ENCODE results near the gene VWA3B.

VWA3B gene

DNA sequence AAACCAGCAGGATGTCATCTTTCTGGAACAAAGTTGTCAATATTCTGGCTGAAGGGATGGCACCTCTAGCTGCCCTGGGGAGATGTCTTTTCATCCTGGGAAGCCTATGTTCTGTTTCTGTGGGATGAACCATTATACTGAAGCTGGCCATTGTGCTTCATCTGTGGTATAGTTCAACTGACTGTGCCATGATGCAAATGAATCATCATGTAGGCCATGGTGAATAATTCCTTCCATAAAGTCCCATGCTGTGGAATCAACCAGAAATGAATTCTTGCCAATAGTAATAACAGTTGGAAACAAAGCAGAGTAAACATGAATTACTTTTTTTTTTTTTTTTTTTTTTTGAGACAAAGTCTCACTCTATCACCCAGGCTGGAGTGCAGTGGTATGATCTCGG, 195.1 kb downstream of the VWA3B start:
- H2AFZ ChIP-seq: no peak overlapping the region
- H3K4me2 ChIP-seq (ENCODE audit: low read length): no peak overlapping the region
- H3K79me2 ChIP-seq: no peaks in the 10 kb centered on the region
- no peak overlapping the region for H3K4me3 ChIP-seq (ENCODE audit: low read depth, low read length)
- H3K27me3 ChIP-seq (ENCODE audit: control insufficient read depth, insufficient read depth, low read length): no peaks in the 10 kb centered on the region
- H3K4me1 ChIP-seq: no peaks in the 10 kb centered on the region
- H3K9ac ChIP-seq: no peak overlapping the region
- TF ChIP-seq, protein P1, sequence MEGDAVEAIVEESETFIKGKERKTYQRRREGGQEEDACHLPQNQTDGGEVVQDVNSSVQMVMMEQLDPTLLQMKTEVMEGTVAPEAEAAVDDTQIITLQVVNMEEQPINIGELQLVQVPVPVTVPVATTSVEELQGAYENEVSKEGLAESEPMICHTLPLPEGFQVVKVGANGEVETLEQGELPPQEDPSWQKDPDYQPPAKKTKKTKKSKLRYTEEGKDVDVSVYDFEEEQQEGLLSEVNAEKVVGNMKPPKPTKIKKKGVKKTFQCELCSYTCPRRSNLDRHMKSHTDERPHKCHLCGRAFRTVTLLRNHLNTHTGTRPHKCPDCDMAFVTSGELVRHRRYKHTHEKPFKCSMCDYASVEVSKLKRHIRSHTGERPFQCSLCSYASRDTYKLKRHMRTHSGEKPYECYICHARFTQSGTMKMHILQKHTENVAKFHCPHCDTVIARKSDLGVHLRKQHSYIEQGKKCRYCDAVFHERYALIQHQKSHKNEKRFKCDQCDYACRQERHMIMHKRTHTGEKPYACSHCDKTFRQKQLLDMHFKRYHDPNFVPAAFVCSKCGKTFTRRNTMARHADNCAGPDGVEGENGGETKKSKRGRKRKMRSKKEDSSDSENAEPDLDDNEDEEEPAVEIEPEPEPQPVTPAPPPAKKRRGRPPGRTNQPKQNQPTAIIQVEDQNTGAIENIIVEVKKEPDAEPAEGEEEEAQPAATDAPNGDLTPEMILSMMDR (IDR thresholded peaks at IDR 0.05): no peak
- H3K36me3 ChIP-seq (ENCODE audit: control insufficient read depth, insufficient read depth, low read length): no peaks in the 10 kb centered on the region
- no peak overlapping the region for H3K27ac ChIP-seq
- no peaks in the 10 kb centered on the region for H3K9me3 ChIP-seq (ENCODE audit: control insufficient read depth, low read length)

DNA sequence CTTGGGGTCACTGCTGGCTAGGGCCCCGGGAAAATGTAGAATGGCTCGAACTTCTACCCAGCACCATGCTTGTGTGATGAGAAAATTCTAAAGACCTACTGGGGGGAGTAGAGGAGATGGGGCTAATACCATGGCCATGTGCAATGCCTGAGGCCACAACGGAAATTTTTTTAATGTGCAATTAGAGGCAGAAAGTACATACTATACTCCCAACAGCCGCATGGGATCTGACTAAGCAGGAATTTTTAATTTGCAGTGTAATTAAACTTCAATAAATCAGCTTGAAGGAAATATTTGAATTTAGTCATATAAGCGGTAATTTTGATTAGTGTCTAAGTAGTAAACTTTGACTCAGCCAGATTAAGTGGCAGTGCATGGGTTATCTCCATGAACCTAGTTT, 206.1 kb downstream of the VWA3B start:
- TF ChIP-seq, protein P1 (IDR thresholded peaks at IDR 0.05): no peak
- Histone ChIP-seq H3K4me2 (ENCODE audit: low read length) (no peak overlapping the region), H3K4me3 (ENCODE audit: low read depth, low read length) (no peak overlapping the region), H3K27ac (no peak overlapping the region), H3K4me1 (no peaks in the 10 kb centered on the region), H2AFZ (no peak overlapping the region), H3K9me3 (ENCODE audit: control insufficient read depth, low read length) (no peaks in the 10 kb centered on the region), H3K9ac (no peak overlapping the region), H3K79me2 (no peaks in the 10 kb centered on the region), H3K27me3 (ENCODE audit: control insufficient read depth, insufficient read depth, low read length) (no peaks in the 10 kb centered on the region), H3K36me3 (ENCODE audit: control insufficient read depth, insufficient read depth, low read length) (no peaks in the 10 kb centered on the region)

DNA sequence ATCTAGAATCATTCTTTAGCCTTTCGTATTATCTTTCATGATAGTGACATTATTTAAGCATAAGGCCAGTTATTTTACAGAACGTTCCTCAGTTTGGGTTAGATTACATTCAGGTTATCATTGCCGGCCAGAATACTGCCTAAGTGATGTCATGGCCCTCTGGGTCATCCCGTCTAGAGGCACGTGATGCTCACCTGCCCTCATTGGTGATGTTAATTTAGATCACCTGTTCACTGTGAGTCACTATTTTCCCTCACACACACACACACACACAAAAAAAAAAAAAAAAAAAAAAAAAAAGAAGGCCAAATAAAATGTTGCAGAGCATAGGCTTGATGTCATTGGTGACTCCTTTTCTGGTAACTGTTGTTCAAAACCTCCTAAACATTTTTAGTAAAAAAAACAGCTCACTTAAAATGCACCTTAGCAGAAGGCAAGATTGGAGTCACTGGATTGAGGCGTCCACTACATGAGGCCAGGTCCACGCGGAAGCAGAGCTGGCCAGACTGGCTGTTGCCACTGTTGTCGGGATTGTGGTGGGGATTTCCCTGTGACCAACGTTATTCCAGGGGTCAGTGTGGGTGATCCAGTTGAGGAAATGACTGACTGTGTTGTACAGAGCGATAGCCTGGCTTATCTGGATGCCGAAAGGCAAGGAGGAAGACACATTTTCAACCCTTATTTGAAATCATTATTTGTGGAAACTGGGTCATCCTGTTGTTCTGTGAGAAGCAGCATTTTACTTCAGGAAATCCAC, 207.1 kb downstream of the VWA3B start:
- TF ChIP-seq, protein P1 (IDR thresholded peaks at IDR 0.05): no peak
- H3K9ac ChIP-seq: no peak overlapping the region

DNA sequence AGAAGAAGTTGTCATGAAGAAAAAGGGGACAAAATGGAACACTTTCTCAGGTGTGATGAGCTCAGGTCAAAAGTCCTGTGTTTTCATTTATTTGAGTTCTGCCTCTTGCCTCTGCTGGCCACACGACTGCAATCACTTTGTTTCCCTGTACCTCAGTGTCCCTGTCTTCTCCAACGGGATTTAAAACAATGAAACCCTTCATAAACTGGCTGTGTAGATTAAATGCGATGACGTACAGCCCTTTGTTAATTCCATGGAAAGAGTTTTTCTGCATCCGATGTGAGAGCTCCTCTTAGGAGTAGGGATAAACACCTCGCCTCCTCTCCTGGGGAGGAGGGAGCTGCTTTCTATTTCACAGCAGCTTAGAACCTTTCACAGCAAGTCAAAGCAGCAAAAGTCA, 207.7 kb downstream of the VWA3B start:
- no peak overlapping the region for H3K9ac ChIP-seq
- no peak overlapping the region for H3K27ac ChIP-seq
- no peak overlapping the region for H3K4me2 ChIP-seq (ENCODE audit: low read length)
- H3K36me3 ChIP-seq (ENCODE audit: control insufficient read depth, insufficient read depth, low read length): no peaks in the 10 kb centered on the region
- H3K4me1 ChIP-seq: no peaks in the 10 kb centered on the region
- H3K27me3 ChIP-seq (ENCODE audit: control insufficient read depth, insufficient read depth, low read length): no peaks in the 10 kb centered on the region
- TF ChIP-seq, protein P1 (IDR thresholded peaks at IDR 0.05): no peak
- H3K9me3 ChIP-seq (ENCODE audit: control insufficient read depth, low read length): no peaks in the 10 kb centered on the region
- H3K4me3 ChIP-seq (ENCODE audit: low read depth, low read length): no peak overlapping the region
- H2AFZ ChIP-seq: no peak overlapping the region
- no peaks in the 10 kb centered on the region for H3K79me2 ChIP-seq

More for the DNA sequence above, 207.1 kb downstream of the VWA3B start:
- H3K79me2 ChIP-seq: no peaks in the 10 kb centered on the region
- no peaks in the 10 kb centered on the region for H3K36me3 ChIP-seq (ENCODE audit: control insufficient read depth, insufficient read depth, low read length)
- H3K9me3 ChIP-seq (ENCODE audit: control insufficient read depth, low read length): no peaks in the 10 kb centered on the region
- no peak overlapping the region for H2AFZ ChIP-seq
- no peak overlapping the region for H3K4me2 ChIP-seq (ENCODE audit: low read length)
- H3K4me3 ChIP-seq (ENCODE audit: low read depth, low read length): no peak overlapping the region
- no peak overlapping the region for H3K27ac ChIP-seq
- no peaks in the 10 kb centered on the region for H3K4me1 ChIP-seq
- no peaks in the 10 kb centered on the region for H3K27me3 ChIP-seq (ENCODE audit: control insufficient read depth, insufficient read depth, low read length)

DNA sequence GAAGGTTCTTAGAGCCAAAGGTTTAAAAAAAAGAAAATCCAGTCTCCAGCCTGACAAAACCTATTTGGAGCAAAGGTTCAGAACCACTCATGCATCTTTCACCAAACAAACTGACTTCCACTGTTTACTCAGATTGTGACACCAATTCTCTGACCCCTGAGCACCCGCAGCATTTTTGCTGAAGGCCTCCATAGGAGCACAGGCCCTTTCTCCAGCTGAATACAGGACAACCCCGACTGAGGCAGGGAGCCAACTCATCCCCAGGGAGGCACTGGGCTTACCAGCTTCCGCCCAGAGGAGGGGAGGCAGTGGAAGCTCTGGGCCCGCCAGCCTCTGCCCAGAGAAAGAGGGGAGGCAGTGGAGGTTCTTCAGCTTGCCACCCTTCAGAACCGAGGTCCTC, 208.3 kb downstream of the VWA3B start:
- H3K4me3 ChIP-seq (ENCODE audit: low read depth, low read length): no peak overlapping the region
- H3K4me1 ChIP-seq: no peaks in the 10 kb centered on the region
- no peak overlapping the region for H3K9ac ChIP-seq
- no peaks in the 10 kb centered on the region for H3K36me3 ChIP-seq (ENCODE audit: control insufficient read depth, insufficient read depth, low read length)
- no peak overlapping the region for H3K4me2 ChIP-seq (ENCODE audit: low read length)
- H3K9me3 ChIP-seq (ENCODE audit: control insufficient read depth, low read length): no peaks in the 10 kb centered on the region
- no peaks in the 10 kb centered on the region for H3K79me2 ChIP-seq
- H2AFZ ChIP-seq: no peak overlapping the region
- no peak overlapping the region for H3K27ac ChIP-seq
- H3K27me3 ChIP-seq (ENCODE audit: control insufficient read depth, insufficient read depth, low read length): no peaks in the 10 kb centered on the region
- TF ChIP-seq, protein P1 (IDR thresholded peaks at IDR 0.05): no peak

Data from parathyroid adenoma (tissue), 2 donors.